NCI-H1105 (cell line): Measurements from ENCODE around the gene SPTBN5.

Source experiments
- DNase-seq: peaks from one replicate; lab custom pipeline; 2025; lab: John Stamatoyannopoulos, UW

Gene SPTBN5

DNA sequence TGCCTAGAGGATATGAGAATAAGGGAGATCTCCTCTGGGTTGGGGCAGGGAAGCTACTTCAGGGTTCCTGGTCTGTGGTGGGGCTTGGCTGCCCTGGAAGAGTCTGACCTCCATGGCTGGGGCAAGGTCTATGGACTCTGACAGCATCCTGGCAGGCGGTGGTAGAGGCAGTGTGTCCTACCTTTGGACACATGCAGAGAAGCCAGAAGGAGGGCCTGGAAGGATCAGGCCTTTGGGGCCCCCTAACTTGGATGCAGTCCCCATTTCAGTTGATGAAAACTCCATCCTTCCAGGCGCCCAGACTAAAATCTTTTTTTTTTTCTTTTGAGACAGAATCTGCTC, 10.4 kb downstream of the SPTBN5 start:
- no peak for DNase-seq

DNA sequence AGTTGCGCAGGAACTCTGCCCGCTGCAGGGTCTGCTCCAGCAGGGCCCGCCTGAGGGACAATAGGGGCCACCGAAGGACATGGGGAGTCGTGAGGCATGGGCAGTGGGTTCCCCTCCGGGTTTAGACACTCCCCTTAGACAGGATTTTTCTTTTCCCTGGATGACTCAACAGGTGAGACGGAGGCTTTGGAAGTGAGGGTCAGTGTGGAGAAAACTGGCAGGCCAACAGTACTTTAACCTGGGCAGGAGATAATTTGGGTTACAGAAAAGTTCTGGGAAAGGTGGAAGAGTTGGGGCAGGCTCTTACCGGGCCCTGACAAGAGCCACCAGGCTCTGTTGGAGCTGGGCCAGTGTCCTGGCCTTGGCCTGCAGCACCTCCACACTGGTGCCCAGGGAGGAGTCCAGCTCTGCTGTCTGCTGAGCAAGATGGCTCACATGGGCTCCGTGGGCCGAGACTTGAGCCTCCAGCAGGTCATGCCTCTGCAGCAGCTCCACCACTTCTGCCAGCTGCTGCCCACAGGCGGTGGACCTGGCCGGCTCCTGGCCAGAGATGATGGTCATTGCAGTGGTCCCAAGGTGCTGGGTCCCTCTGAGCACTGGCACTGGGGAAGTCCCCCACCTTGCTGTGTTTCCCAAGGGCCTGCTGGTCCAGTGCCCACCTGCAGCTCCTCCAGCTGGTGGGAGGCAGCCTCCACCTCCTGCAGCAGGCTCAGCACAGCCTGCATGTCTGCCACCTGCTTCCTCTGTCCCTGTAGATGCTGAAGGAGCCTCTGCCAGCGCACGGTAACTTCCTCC, 11.0 kb downstream of the SPTBN5 start:
- DNase-seq = no peak

DNA sequence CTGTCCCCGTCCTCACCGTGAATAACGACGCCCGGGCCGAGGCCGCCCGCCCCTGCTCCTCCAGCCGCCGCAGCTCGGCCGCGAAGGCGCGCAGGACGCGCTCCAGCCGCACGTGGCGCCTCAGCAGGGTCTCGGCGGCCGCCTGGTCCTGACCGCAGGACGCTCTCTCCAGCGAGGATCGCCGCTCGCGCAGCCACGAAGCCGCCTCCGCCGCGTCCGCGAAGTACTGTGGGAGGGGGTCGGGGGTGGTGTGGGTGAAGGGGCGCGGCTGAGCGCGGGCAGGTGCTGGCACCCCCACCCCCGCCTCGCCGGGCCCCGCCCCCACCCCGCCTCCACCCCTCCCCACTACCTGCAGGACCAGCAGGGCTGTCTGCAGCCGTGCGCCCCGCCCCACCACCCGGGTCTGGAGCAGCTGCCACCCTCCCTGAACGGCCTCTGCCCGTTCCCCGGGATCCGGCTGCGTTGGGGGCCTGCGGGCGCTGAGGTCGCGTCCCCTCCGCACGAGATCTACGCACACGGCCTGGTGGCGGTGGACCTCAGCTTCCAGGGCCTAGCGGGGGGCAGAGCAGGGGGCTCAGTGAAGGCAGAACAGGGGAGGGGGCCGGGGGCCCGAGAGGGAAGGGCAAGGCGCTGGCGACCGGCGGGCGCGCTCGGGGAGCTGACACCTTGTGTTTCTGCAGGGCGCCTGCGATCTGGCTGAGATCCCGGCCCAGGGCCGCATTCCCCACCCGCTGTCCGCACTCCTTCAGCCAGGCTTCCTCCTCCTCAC, 11.7 kb downstream of the SPTBN5 start:
- no peak for DNase-seq

DNA sequence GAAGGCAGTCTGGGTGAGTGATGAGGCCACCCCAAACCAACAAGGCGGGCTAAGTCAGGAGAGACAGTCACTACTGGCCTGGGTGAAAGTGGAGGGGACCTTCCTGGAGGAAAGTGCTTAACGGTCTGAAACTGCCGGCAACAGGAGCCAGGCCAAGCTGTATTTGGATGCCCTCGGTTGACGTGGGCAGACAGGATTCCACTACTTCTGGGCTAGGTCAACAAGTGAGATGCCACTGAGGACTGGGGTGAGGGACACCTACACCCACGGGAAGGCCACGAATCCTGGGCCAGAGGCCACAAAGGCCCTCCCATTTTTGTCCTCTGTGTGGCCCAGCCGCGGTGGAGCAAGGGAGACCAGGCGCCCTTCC, 12.3 kb downstream of the SPTBN5 start:
- no peak for DNase-seq

DNA sequence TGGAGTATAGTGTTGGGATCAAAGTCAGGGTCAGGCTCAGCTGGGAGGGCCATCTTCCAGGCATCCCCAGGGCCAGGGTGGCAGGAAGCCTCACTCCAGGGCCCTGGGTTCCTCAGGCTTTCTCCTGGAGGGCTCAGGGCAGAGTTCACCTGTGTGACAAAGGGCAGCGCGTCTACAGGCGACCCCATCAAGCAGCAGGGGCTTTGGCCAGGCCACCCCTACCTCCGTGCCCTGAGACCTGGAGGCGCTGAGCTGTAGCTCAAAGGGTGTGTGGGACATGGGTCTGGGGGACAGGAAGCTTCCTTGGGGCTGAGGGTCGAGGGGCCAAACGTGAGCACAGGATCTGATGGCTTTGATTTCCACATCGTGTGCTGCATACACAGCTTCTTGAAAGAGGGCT, 12.8 kb downstream of the SPTBN5 start:
- no peak for DNase-seq

DNA sequence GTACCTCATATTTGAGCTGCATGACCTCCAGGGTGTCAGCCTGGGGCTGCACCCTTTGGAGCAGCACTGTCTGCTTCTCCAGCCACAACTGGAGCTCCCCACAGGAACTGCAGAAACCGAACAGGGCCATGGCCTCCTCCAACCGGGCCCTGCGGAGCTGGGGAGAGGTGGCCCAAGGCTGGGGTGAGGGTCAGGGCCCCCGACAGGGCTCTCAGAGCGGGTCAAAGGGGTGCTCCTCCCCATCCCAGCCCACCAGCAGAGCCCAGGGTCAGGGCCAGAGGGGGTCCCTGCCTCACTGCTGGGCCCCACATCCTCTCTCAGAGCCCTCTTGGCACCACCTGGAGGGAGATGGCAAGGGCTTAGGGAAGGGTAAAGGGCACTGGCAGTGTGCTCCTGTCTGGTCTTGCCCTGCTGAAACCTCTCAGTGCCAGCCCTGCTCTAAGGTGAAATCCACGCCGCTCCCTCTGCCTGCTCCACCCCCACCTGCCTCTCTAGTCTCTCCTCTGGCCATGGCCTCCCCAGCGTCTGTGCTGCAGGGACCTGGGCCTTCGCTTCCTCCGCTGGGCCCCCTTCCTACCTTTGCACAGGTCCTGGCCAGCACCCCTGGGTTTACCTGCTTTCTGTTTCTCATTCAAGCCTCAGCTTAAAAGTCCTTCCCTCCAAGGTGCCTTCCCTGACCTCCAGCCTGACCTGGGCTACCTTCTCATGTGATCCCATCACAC, 13.5 kb downstream of the SPTBN5 start:
- DNase-seq = no peak

DNA sequence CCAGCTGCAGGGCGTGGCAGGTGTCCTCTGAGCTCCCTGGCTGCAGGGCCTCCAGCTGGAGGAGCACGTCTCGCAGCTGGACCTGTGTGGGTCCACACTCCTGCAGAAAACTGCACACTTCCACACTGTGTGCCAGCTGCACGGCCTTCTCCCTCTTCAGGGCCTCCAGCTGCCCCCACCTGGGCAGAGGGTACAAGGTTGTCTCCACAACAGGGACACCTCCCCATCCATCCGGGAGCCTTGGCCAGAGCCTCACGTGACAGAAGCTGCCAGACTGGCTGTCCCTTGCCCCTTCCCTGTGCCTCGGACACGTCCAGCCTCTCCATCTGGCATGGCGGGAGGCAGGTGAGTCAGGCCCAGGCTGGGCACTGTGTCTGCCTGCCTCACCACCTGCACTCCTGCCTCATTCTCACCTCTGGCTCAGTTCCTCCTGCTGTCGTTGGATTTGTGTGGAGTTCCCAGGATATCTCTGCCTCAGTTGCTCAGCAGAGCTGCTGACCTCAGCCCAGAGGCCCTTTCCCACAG, 14.5 kb downstream of the SPTBN5 start:
- no peak for DNase-seq

DNA sequence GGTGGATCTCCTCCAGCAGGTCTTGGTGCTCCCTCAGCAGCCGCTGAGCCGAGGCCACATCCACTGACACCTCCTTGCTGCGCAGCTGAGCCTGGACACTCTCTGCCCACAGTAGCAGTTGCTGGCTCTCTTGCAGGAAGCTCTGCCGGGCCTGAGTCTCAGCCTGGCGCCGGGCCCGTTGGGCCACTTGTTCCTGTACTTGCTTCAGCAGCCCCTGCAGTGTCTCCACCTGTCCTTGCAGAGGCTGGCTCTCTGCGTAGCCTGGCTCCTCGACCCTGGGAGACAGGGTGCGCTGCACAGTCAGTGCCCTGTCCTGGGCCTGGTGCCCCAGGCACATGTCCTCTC, 15.5 kb downstream of the SPTBN5 start:
- no peak for DNase-seq

DNA sequence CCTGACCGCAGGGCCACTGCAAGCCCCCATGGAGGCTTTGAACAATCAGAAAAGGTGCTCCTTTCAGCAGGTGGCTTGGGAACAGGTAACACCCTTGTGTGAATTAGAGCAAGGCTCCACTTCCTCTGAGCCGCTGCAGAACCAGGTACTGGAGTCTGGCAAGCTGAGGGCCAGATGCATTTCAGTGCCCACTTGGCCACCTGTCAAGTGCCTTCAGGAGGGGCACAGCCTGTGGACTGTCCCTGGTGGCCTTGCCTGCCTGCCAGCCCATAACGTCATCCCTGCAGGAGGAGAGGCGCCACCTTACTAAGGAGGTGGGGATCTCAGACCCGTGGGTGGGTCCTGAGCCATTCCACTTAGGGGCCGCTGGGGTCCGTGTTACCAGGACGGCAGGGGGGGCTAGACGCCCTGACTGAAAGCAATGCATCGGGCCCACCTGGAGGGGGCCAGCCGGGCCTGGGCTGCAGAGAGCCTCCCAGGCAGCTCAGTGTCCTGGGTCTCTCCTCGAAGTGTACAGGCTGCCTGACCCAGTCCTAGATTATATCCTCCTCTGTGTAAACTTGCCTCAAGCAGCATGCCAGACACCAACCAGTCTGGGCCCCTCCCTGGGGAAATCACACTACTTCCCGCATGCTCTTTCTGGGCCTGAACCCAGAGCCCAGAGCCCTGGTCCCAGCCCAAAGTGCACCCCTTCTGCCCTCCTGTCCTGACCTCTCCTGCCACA, 16.1 kb downstream of the SPTBN5 start:
- DNase-seq = no peak

DNA sequence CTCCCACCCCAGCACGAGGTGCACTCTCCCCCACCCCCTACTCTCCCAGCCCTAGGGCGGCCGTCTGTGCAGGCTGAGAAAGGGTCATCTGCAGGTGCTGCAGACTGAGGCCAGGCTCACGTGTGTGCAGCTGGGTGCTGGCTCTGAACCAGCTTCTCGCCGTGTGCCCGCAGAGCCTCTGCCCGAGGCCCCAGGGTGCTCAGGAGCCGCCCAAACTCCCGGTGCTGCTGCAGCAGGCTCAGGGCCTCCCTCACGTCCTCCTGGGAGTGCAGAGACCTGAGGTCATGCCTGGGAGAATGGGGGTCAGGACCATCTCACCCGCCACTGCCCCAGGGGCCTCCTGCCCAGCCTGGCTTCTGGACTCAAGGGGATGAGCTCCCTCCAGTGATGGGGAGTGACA, 17.2 kb downstream of the SPTBN5 start:
- no peak for DNase-seq

DNA sequence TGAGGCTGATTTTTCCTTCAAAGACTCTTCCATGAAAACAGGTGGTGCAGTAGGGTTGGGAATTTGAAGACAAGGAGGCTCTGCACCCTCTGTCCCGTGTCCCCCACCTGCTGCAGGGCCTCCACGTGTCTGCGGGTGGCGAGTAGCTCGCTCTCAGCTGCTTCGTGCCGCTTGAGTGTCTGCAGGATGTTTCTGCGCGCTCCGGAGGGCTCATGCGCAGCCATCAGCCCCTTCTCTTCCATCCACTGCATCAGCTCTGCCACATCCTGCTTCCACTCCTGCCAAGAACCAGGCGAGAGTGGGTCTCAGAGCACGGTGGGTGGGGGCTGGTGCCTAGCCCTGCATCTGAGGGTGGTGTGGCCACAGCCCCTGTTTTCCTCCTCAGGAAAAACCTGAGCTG, 17.8 kb downstream of the SPTBN5 start:
- DNase-seq = no peak

DNA sequence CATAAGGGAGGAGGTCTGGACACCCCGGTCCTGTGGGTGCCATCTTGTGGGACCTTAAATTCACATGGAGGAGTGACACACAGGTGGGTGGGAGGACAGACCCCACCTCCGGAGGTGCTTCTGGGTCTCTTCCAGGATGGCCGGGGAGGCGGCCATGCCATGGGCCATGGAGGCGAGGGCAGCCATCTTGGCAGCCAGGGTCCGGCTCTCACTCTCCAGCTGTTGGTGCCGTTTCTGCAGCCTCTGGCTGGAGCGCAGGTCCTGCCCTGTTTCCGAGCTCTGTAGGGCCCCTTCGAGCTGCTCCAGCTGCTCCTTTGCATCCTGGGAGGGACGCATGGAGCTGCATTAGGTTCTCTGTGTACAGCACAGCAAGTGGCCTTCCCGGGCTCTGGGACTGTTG, 19.1 kb downstream of the SPTBN5 start:
- DNase-seq = no peak

DNA sequence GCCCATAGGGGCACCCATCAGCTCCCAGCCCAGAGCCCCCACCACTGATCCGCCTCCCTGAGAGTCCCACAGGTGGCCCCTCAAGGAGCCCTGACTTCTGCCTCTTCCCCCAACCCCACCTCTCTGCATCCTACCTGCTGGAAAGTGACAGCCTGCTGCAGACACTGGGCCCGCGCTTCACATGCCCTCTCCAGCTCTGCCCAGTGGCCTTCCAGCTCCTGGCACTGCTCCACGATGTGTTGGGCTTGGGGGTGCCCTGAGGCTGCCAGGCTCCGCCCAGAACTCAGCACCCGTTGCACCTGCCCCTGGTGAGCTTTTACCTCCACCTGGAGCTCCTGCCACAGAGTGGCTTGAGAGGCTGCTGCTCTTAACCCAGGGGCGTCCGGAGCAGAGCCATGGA, 20.1 kb downstream of the SPTBN5 start:
- peak; percentile 48 for DNase-seq

DNA sequence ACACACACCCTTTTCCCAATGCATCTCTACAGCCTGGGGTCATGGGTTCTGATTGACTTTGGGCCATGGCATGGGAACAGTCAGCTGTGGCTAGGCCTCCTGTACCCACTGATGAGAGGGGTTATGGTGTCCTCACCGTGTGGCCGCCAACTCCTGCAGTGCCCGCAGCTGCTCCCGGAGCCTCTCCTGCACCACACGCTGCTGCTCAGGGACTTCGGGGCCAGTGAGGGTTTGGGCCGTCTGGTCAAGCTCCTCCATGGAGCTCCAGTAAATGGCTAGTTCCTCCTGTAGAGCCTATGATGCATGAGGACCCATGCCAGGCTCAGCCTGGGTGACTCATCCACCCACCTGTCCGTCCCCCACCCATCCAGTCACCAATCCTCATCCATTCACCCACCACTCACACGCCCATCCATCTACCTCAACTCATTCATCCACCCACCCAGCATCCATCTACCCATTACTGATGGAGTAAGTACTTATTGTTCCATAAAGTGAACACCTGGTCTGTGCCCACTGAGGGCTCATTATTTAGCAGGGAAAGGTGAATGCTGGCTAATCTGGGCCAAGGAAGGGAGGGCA, 21.6 kb downstream of the SPTBN5 start:
- no peak for DNase-seq

DNA sequence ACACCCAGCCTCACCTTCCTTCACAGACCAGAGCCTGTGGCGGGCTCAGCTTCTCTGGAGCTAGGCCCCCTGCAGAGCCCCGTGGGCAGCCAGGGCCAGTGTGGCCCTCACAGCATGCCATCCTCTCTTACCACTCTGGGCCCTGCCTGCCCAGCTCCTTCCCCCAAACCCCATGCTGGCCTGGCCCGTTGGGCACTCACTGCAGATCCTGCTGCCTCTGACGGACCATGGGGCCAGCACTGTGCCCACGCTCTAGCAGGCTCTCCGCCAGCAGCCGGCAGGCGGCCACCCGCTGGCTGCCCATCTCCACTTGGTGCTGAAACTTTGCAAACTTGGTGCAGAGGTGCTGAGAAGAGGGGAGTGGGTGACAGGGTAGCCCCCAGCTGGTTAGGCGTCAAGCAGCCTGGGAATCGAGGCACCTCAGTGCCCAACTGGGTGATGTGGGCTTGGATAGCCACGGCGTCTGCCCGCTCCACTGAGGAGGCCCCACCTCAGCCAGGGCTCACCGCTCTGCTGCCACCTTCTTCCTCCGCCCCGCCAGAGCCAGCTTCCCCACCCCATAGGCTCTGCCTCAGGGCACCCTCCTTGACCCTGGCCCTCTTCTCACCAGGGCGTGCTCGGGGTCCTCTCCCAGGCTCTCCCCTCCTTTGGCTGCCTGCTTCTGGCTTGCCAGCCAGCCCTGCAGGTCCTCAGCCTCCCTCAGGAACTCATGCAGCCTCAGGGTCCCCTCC, 22.5 kb downstream of the SPTBN5 start:
- DNase-seq = no peak

DNA sequence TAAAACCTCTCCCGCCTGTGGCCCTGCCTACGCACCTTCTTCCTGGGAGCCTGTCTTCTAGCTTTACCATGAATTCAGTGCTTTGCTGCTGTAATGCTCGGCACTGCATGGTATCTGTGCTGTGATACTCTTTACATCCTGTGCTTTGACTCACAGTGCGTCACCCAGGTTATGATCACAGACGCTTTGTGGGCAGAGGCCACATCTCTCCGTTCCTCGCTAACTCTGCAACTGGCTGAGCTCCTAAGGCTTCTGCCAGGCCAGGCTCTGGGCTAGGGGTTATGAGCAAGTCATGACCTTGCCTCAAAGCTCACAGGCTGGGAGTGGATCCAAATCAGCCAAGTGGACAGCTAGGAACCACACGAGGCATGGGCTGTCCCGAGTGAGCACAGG, 23.2 kb downstream of the SPTBN5 start:
- DNase-seq = no peak

DNA sequence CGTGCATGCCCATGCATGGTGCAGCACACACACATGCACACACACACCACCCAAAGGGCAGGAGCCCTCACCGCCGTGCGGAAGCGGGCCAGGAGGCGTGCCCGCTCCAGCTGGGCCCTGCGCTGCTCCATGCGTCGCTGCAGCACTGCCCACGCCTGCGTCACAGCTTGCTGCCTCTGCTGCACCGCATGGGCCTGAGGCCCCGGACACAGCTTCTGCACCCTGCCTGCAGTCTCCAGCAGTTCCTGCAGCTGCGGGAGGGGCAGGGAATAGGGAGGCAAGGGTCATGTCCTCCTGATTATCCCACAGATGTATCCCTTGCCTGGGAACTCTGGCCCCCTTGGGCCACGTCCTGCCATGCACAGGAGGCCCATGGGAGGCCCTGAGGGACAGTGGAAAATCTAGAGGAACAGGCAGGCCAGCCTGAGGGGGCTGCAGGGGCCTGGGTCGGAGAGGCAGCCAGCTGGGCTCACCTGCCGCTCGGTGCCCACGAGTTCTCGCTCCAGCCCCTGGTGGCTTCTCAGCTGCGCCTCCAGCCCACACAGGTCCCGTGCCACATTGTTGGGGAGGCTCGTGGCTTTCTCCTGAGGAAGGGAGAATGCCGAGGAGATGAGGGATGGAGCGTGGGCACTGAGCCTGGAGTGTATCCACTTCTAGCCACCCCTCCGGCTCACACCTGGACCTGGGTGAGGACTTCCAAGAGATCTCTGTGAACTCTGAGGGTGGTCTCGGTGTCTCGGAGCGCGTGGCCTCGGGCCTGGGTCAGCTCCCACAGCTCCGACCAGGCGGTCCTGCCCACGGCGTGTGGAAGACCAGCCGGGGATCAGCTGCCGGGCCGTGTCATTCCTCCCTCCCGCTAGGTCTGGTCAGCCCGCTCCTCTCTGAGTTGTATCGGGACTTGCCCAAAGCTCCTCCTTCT, 23.8 kb downstream of the SPTBN5 start:
- no peak for DNase-seq

DNA sequence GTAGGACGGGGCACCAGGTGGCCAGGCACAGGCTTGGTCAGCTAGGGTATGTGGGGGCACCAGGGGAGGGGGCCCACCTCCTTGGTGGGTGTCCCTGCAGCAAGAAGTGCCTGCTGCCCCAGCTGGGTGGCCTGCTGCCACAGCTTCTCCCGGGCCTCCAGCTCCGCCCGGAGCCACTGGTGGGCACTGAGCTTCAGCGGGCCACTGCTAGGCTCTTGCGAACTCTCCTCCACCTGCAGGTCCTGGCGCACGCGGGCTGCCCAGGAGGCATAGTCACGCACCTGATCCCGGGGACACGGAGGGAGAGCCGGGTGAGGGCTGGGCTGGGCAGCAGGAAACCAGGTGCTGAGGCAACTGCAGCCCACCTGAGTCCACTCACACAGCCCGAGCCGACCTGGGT, 25.5 kb downstream of the SPTBN5 start:
- no peak for DNase-seq

DNA sequence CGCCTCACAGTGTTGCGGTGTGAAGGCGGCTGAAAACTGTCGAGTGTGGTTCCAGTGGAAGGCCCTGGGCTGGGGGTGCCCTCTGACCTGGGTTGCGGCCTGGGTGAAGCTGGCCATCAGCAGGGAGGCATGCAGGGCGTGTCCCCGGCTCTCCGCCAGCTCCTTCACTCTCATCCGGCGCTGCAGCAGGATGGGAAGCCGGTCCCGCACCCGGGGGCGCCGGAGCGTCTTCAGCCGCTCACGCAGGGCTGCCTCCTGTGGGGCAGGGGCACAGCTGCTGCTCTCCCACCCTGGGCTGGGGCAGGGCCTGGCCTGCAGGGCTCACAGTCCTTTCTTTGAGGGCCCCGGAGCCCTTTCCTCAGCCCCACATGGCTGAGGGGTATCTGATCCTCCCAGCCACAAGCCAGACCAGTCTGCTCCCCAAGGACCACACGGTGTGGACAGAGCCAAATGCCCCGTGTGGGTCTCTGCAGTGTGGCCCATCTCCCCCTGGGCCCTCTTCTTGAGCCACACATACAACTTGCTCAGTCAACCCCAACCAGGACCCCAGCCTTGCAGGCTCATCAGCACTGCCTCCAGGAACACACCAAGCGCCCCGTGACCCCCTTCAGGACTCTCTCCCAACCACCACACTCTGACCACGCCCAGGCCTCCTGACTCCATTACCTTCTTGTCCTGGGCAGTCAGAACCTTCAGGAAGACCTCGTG, 26.8 kb downstream of the SPTBN5 start:
- DNase-seq = no peak
